Astrocyte (in vitro differentiated cells and primary cell): Measurements from ENCODE around the gene MROH8.

Experiments
- CTCF ChIP-seq: IDR thresholded peaks from 2 replicates; pipeline ENCODE4 v1.5.1; 2011; ENCODE audit warnings: low read depth, mild to moderate bottlenecking, inconsistent platforms, low read length, moderate library complexity; ENCODE audit not compliant: insufficient read depth
- EZH2 ChIP-seq: IDR thresholded peaks from 2 replicates; pipeline ENCODE4 v1.6.1; 2012; ENCODE audit warnings: mild to moderate bottlenecking, low read length, inconsistent platforms; ENCODE audit not compliant: insufficient read depth

GRCh38 chr20:37075932-37076685 is 103.2 kb downstream of the MROH8 start:
- TF ChIP-seq CTCF = no peak
- TF ChIP-seq EZH2 = no peak
